ENCODE data around the gene CD109. TPM values are rescaled to one million over a fixed set of nuclear protein-coding genes. Genes with fewer than 3 reads are reported as not detected.

The CD109 gene
- total RNA-seq, 1 experiment from 2014 or later, result 46.1 TPM

GRCh38 chr6:73826571-73826970, 130.6 kb downstream of the CD109 start:
- ATAC-seq, result no peak
- ChIA-PET CTCF (no interaction called here), POLR2A (no interaction called here)
- in situ Hi-C loops (cut with HindIII; ENCODE audit: low pct_unique_long_range_greater_than_20kb, low sequenced_read_pairs), result no loop called here
- Histone ChIP-seq H3K4me1 (ENCODE audit: control insufficient read depth, insufficient read depth, low read length) (no peaks in the 10 kb centered on the region), H3K27me3 (ENCODE audit: control insufficient read depth, insufficient read depth, low read length) (no peaks in the 10 kb centered on the region), H3K27ac (ENCODE audit: low read length) (no peak overlapping the region), H3K9me3 (ENCODE audit: control insufficient read depth, insufficient read depth, low read depth, low read length) (no peaks in the 10 kb centered on the region), H3K4me3 (ENCODE audit: low read depth in 2 of 2, low read length in 2 of 2) (no peak overlapping the region), H3K36me3 (ENCODE audit: control insufficient read depth, insufficient read depth, low read length) (no peaks in the 10 kb centered on the region)
- DNase-seq (ENCODE audit: low read depth, low spot score), result no peak
- TF ChIP-seq SIN3A (IDR thresholded peaks at IDR 0.05; ENCODE audit: borderline replicate concordance, insufficient read depth, low read depth, low read length), result no peak
- no peak for TF ChIP-seq CTCF (IDR thresholded peaks at IDR 0.05)
- TF ChIP-seq REST (IDR thresholded peaks at IDR 0.05; ENCODE audit: insufficient read depth in 1 of 2, low read depth in 2 of 2, low read length in 1 of 2), result no peak
- TF ChIP-seq TCF7L2 (IDR thresholded peaks at IDR 0.05; ENCODE audit: low read depth, low read length), result no peak
- TF ChIP-seq POLR2AphosphoS5 (IDR thresholded peaks at IDR 0.05; ENCODE audit: low read depth, low read length), result no peak
- intact Hi-C loops (cut with micrococcal nuclease; ENCODE audit: unreplicated experiment), result no loop called here
- no TSS peak for BruUV-seq (replicated peaks)

GRCh38 chr6:73830119-73830518, 134.1 kb downstream of the CD109 start:
- no peak for ATAC-seq
- no peak for TF ChIP-seq CTCF (IDR thresholded peaks at IDR 0.05)
- no peak for TF ChIP-seq POLR2AphosphoS5 (IDR thresholded peaks at IDR 0.05; ENCODE audit: low read depth, low read length)
- no peak for TF ChIP-seq REST (IDR thresholded peaks at IDR 0.05; ENCODE audit: insufficient read depth in 1 of 2, low read depth in 2 of 2, low read length in 1 of 2)
- no peak for TF ChIP-seq SIN3A (IDR thresholded peaks at IDR 0.05; ENCODE audit: borderline replicate concordance, insufficient read depth, low read depth, low read length)
- TF ChIP-seq TCF7L2 (IDR thresholded peaks at IDR 0.05; ENCODE audit: low read depth, low read length), result no peak
- no peak overlapping the region for H3K4me3 ChIP-seq (ENCODE audit: low read depth in 2 of 2, low read length in 2 of 2)
- no peak for DNase-seq (ENCODE audit: low read depth, low spot score)
- ChIA-PET CTCF (no interaction called here), POLR2A (no interaction called here)
- no peaks in the 10 kb centered on the region for H3K4me1 ChIP-seq (ENCODE audit: control insufficient read depth, insufficient read depth, low read length)
- intact Hi-C loops (cut with micrococcal nuclease; ENCODE audit: unreplicated experiment) (no loop called here), in situ Hi-C loops (cut with HindIII; ENCODE audit: low pct_unique_long_range_greater_than_20kb, low sequenced_read_pairs) (no loop called here)
- no peaks in the 10 kb centered on the region for H3K9me3 ChIP-seq (ENCODE audit: control insufficient read depth, insufficient read depth, low read depth, low read length)
- no peak overlapping the region for H3K27ac ChIP-seq (ENCODE audit: low read length)
- no peaks in the 10 kb centered on the region for H3K27me3 ChIP-seq (ENCODE audit: control insufficient read depth, insufficient read depth, low read length)
- no TSS peak for BruUV-seq (replicated peaks)
- H3K36me3 ChIP-seq (ENCODE audit: control insufficient read depth, insufficient read depth, low read length), result no peaks in the 10 kb centered on the region

Data from Panc1 (cell line).